Ectodermal cell (in vitro differentiated cells): ENCODE results near the gene STRIP2.

Source experiments
- H3K27ac ChIP-seq: 2 replicates; pipeline ENCODE4 v1.7.0; 2013; ENCODE audit warnings: mild to moderate bottlenecking, low read depth, low read length; ENCODE audit not compliant: insufficient read depth, poor library complexity, severe bottlenecking
- H3K27me3 ChIP-seq: 2 replicates; pipeline ENCODE4 v1.7.0; 2013; ENCODE audit warnings: mild to moderate bottlenecking, low read length; ENCODE audit not compliant: insufficient read depth, control insufficient read depth, poor library complexity, severe bottlenecking
- H3K36me3 ChIP-seq: one replicate; pipeline ENCODE4 v1.7.0; 2013; ENCODE audit warnings: low read length; ENCODE audit not compliant: control insufficient read depth, insufficient read depth
- H3K4me1 ChIP-seq: one replicate; pipeline ENCODE4 v1.7.0; 2013; ENCODE audit warnings: low read length; ENCODE audit not compliant: control insufficient read depth, insufficient read depth
- H3K4me3 ChIP-seq: 2 replicates; pipeline ENCODE4 v1.7.0; 2013; ENCODE audit warnings: low read depth, low read length, control low read depth; ENCODE audit not compliant: insufficient read depth
- H3K9me3 ChIP-seq: 2 replicates; pipeline ENCODE4 v1.7.0; 2013; ENCODE audit warnings: mild to moderate bottlenecking, low read length, moderate library complexity; ENCODE audit not compliant: control insufficient read depth
- WGBS, 2 experiments: methylation state at CpG; one replicate each; pipeline ENCODE4 v1.1.7; 2013; ENCODE audit warnings: missing lambda C conversion rate in 2 of 2; 5-methylcytosine and 5-hydroxymethylcytosine counted together

Gene STRIP2

DNA sequence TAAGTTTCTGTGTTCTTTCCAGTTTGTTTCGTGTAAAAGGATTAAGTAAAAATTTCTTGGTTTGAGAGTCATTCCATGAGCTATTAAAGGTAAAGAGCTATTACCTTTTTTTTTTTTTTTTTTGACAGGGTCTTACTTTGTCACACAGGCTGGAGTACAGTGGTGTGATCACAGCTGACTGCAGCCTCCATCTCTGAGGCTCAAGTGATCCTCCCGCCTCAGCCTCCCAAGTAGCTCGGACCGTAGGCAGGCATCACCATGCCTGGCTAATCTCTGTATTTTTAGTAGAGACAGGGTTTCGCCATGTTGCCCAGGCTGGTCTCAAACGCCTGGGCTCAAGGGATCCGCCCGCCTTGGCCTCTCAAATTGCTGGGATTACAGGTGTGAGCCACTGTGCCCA, 69.5 kb downstream of the STRIP2 start:
- no peaks in the 10 kb centered on the region for H3K36me3 ChIP-seq
- no peaks in the 10 kb centered on the region for H3K9me3 ChIP-seq
- peaks cover 40% of the 10 kb centered on the region for H3K27me3 ChIP-seq
- H3K4me3 ChIP-seq = no peak overlapping the region
- H3K27ac ChIP-seq = no peak overlapping the region
- H3K4me1 ChIP-seq = peaks cover 6% of the 10 kb centered on the region
- WGBS, 2 experiments = 92 to 93% methylated on average over 8 of the region's 8 CpGs

GRCh38 chr7:129512192-129512591, 78.0 kb downstream of the STRIP2 start:
- Histone ChIP-seq H3K9me3 (no peaks in the 10 kb centered on the region), H3K27ac (no peak overlapping the region), H3K36me3 (no peaks in the 10 kb centered on the region), H3K4me3 (no peak overlapping the region), H3K27me3 (no peaks in the 10 kb centered on the region), H3K4me1 (no peaks in the 10 kb centered on the region)
- WGBS, 2 experiments = 83% methylated on average over 8 of the region's 8 CpGs

DNA sequence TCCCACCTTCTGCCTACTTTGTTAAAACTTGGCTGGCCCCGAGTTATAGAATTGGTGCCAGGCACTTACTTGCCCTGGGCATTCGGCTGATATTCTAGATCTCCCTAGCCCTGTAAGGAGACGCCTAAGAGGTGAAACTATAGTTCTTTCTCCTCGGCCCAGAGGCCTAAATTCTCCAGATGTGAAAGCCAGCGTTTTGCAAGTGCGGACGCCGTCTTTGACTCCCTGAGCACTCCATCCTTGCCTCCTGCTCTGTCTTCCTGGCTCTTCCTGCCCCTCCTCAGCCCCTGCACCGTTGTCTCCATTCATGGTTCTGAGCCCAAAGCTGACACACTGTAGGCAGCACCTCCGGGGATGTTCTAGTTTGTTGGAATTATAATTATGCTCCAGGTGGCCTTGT, 79.3 kb downstream of the STRIP2 start:
- no peaks in the 10 kb centered on the region for H3K27me3 ChIP-seq
- H3K36me3 ChIP-seq = no peaks in the 10 kb centered on the region
- H3K4me1 ChIP-seq = no peaks in the 10 kb centered on the region
- no peak overlapping the region for H3K4me3 ChIP-seq
- no peak overlapping the region for H3K27ac ChIP-seq
- no peaks in the 10 kb centered on the region for H3K9me3 ChIP-seq
- WGBS, 2 experiments = 91 to 93% methylated on average over 10 of the region's 10 CpGs

DNA sequence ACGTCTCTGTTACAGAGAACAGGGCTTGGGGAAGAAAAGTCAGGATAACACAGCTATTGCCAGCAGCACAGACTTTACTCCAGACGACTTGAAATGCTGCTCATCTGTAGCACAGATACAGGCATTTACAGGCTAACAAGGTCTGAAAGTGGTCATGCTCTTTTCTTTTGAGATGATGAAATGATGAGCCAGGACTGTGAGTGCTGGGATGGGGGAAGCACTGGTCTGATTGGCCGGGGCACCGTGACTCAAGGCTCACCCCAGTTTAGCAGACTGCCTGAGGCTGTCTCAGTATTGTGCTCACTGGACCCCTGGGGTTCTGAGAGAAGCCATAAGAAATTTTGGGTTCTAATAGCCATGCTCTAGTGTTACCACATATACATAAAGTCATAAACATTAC, 80.5 kb downstream of the STRIP2 start:
- Histone ChIP-seq H3K4me3 (no peak overlapping the region), H3K27ac (no peak overlapping the region), H3K36me3 (no peaks in the 10 kb centered on the region), H3K9me3 (no peaks in the 10 kb centered on the region), H3K4me1 (no peaks in the 10 kb centered on the region), H3K27me3 (no peaks in the 10 kb centered on the region)
- 38 to 54% methylated on average over 4 of the region's 4 CpGs for WGBS, 2 experiments

- WGBS, 2 experiments = 93 to 94% methylated on average over 4 of the region's 4 CpGs
- Histone ChIP-seq H3K4me3 (no peak overlapping the region), H3K27me3 (no peaks in the 10 kb centered on the region), H3K36me3 (no peaks in the 10 kb centered on the region), H3K9me3 (no peaks in the 10 kb centered on the region), H3K27ac (no peak overlapping the region), H3K4me1 (no peaks in the 10 kb centered on the region)
Observed at GRCh38 chr7:129515381-129515780, 81.1 kb downstream of the STRIP2 start.

- Histone ChIP-seq H3K27ac (no peak overlapping the region), H3K9me3 (no peaks in the 10 kb centered on the region)
Observed at GRCh38 chr7:129517931-129518330, 83.7 kb downstream of the STRIP2 start.

GRCh38 chr7:129519464-129519863, 85.2 kb downstream of the STRIP2 start:
- Histone ChIP-seq H3K36me3 (no peaks in the 10 kb centered on the region), H3K27me3 (no peaks in the 10 kb centered on the region), H3K9me3 (no peaks in the 10 kb centered on the region), H3K27ac (no peak overlapping the region), H3K4me1 (no peaks in the 10 kb centered on the region), H3K4me3 (no peak overlapping the region)
- 54 to 55% methylated on average over 5 of the region's 5 CpGs for WGBS, 2 experiments

More at GRCh38 chr7:129517931-129518330, 83.7 kb downstream of the STRIP2 start:
- Histone ChIP-seq H3K4me3 (no peak overlapping the region), H3K36me3 (no peaks in the 10 kb centered on the region), H3K27me3 (no peaks in the 10 kb centered on the region), H3K4me1 (no peaks in the 10 kb centered on the region)
- 89 to 92% methylated on average over 6 of the region's 6 CpGs for WGBS, 2 experiments

- Histone ChIP-seq H3K36me3 (no peaks in the 10 kb centered on the region), H3K4me3 (no peak overlapping the region), H3K27ac (no peak overlapping the region), H3K9me3 (no peaks in the 10 kb centered on the region), H3K27me3 (no peaks in the 10 kb centered on the region), H3K4me1 (no peaks in the 10 kb centered on the region)
- 60 to 62% methylated on average over 30 of the region's 30 CpGs for WGBS, 2 experiments
Observed at GRCh38 chr7:129522088-129522970, 88.1 kb downstream of the STRIP2 start.

- H3K4me1 ChIP-seq = no peaks in the 10 kb centered on the region
- WGBS, 2 experiments = 67 to 74% methylated on average over 5 of the region's 5 CpGs
- no peak overlapping the region for H3K4me3 ChIP-seq
- no peak overlapping the region for H3K27ac ChIP-seq
- no peaks in the 10 kb centered on the region for H3K9me3 ChIP-seq
- H3K27me3 ChIP-seq = no peaks in the 10 kb centered on the region
- H3K36me3 ChIP-seq = no peaks in the 10 kb centered on the region
Observed at GRCh38 chr7:129522971-129523340, 88.7 kb downstream of the STRIP2 start.

DNA sequence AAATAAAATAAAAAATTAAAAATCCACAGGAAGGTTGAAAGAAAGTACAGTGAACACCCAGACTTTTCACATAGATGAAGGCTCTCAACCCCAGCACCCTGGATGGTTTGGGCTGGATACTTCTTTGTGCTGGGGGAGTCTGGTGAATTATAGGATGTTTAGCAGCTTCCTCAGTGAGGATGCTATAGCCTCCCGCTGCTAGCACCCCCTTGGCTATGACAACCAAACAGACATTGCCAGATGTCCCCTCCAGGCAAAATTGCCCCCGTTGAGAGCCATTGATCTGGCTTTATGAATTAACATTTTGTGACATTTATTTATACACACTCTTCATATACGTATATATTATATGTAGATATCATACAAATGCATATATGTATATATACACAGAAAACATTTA, 89.7 kb downstream of the STRIP2 start:
- no peak overlapping the region for H3K4me3 ChIP-seq
- H3K36me3 ChIP-seq = no peaks in the 10 kb centered on the region
- WGBS, 2 experiments = 90 to 93% methylated on average over 1 to 2 of the region's 3 CpGs
- H3K9me3 ChIP-seq = no peaks in the 10 kb centered on the region
- no peak overlapping the region for H3K27ac ChIP-seq
- H3K27me3 ChIP-seq = no peaks in the 10 kb centered on the region
- H3K4me1 ChIP-seq = no peaks in the 10 kb centered on the region
